Measurements from ENCODE around the gene SP6. TPM values are rescaled to one million over a fixed set of nuclear protein-coding genes. Genes with fewer than 3 reads are reported as not detected.

Gene SP6
- polyA plus RNA-seq, 4 donors = 1.6 to 3.0 (median 2.5) TPM

DNA sequence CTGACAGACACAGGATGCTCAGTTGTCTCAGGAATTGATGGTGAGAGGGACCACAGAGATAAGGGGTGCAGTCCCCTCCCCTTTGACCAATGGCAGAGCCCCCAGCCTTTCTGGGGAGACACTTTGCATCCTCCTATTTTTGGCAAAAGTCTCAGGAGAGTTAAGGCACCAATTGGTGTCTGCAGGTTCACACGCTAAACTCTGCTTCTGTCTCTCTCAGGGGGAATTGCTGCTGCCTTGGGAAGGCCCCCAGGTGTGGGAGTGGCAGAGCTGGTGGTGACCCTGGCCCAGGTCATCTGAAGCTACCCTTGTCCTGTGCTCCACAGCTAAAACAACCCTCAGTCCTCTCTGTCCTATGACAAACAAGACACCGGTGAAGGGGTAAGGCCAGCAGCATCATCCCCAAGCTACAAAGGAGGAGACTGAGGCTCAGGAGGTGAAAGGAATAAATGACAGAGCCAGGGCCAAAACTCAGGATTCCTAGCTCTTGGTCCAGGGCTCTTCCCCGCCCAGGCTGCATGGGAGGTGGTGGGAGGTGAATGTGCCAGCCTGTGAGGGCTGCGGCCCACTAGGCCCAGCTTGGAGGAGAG, 49.7 kb downstream of the SP6 start:
- no peak for DNase-seq (ENCODE audit: low read depth in 4 of 4, low spot score in 3 of 4)

DNA sequence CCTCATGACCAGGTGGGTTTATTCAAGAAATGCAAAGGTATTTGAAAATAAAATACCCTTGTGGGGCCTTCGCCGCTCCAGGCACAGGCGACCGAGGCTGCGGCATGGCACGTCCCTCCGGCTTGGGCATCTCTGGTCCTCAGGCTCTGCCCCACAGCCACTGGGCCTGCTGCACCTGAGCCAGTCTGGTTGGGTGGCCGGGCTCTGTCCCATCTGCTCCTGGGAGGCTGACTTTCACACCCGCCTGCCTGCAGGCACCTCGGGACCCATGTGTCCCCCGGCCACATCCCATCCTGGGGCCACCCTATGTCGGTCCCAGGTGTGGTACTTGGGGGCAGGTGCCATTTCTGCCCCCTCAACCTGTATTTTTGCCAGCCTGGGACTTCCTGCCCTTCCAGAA, 50.3 kb downstream of the SP6 start:
- no peak for DNase-seq (ENCODE audit: low read depth in 4 of 4, low spot score in 3 of 4)

DNA sequence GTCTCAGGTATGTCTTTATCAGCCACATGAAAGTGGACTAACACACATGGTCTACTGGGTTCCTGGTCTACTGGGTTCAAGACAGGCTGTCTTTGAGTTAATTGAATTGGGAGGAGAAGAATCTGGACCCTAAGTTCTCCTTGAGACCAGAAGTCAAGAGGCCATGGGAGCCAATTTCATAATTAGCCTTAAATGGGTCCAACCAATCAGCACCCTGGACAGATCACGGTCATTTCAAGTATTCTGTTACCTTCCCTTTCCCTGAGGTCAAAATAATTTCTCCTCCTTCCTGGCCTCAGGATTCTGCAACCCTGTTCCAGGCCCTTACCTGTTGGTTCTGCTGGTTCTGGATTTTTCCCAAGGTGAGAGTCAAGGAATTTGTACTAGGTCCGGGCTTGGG, 53.2 kb downstream of the SP6 start:
- no peak for DNase-seq (ENCODE audit: low read depth in 4 of 4, low spot score in 3 of 4)

Other genes with a start within 250 kb of the SP6 start
- 100 to 1,000 TPM; 177 to 273 (median 248) TPM for gene KPNB1, start 201.2 kb downstream of the SP6 start, polyA plus RNA-seq (ENCODE audit: insufficient read length in 4 of 4)
- gene TBKBP1, start 157.0 kb downstream of the SP6 start, polyA plus RNA-seq (ENCODE audit: insufficient read length in 4 of 4) = 10 to 100 TPM; 22.0 to 36.6 (median 25.9) TPM
- under 1 TPM; 0.07 to 0.26 (median 0.15) TPM for gene TBX21, start 117.9 kb downstream of the SP6 start, polyA plus RNA-seq (ENCODE audit: insufficient read length in 4 of 4)
- 10 to 100 TPM; 11.9 to 16.3 (median 12.3) TPM for gene OSBPL7, start 29.4 kb downstream of the SP6 start, polyA plus RNA-seq (ENCODE audit: insufficient read length in 4 of 4)
- 10 to 100 TPM; 36.6 to 56.8 (median 50.0) TPM for gene MRPL10, start 19.6 kb downstream of the SP6 start, polyA plus RNA-seq (ENCODE audit: insufficient read length in 4 of 4)
- gene LRRC46, start 19.5 kb downstream of the SP6 start, polyA plus RNA-seq (ENCODE audit: insufficient read length in 4 of 4) = 1 to 10 TPM in 3 of 4 donors, under 1 TPM in 1; 0.74 to 3.3 (median 2.6) TPM
- gene SCRN2, start 9.9 kb downstream of the SP6 start, polyA plus RNA-seq (ENCODE audit: insufficient read length in 4 of 4) = 10 to 100 TPM; 31.4 to 78.5 (median 39.5) TPM
- 10 to 100 TPM; 20.8 to 27.1 (median 23.4) TPM for gene SP2, start 45.1 kb upstream of the SP6 start, polyA plus RNA-seq (ENCODE audit: insufficient read length in 4 of 4)
- gene PNPO, start 90.4 kb upstream of the SP6 start, polyA plus RNA-seq (ENCODE audit: insufficient read length in 4 of 4) = 10 to 100 TPM in 3 of 4 donors, 1 to 10 TPM in 1; 5.8 to 24.1 (median 20.6) TPM
- gene PRR15L, start 106.7 kb upstream of the SP6 start, polyA plus RNA-seq (ENCODE audit: insufficient read length in 4 of 4) = 10 to 100 TPM in 3 of 4 donors, under 1 TPM in 1; 0.23 to 22.7 (median 18.2) TPM
- gene CDK5RAP3, start 120.0 kb upstream of the SP6 start, polyA plus RNA-seq (ENCODE audit: insufficient read length in 4 of 4) = 100 to 1,000 TPM in 3 of 4 donors, 10 to 100 TPM in 1; 90.0 to 178 (median 147) TPM
- 10 to 100 TPM; 16.7 to 78.4 (median 21.5) TPM for gene COPZ2, start 186.6 kb upstream of the SP6 start, polyA plus RNA-seq (ENCODE audit: insufficient read length in 4 of 4)
- gene NFE2L1, start 197.2 kb upstream of the SP6 start, polyA plus RNA-seq (ENCODE audit: insufficient read length in 4 of 4) = 100 to 1,000 TPM; 194 to 248 (median 221) TPM

Measured in left renal pelvis (tissue), 4 donors.